HFF-Myc (cell line): Measurements from ENCODE around the gene VSIG10.
A peak's percentile ranks its signal among the peaks of the same experiment; 100 is the strongest.

ENCODE experiments used
- DNase-seq: peaks from one replicate; pipeline ENCODE4 v3.0.0-alpha.2; 2011; ENCODE audit warnings: low read depth; ENCODE audit errors: extremely low read depth
- H3K4me3 ChIP-seq: replicated peaks from 2 replicates; pipeline ENCODE4 v1.5.1; 2011; ENCODE audit warnings: low read depth, mild to moderate bottlenecking, control low read depth, low read length
- TF ChIP-seq, protein P1 (sequence below): IDR thresholded peaks from 2 replicates; pipeline ENCODE4 v1.5.1; 2012; ENCODE audit warnings: mild to moderate bottlenecking, low read depth, low read length, control low read depth; ENCODE audit errors: missing control alignments

The VSIG10 gene

DNA sequence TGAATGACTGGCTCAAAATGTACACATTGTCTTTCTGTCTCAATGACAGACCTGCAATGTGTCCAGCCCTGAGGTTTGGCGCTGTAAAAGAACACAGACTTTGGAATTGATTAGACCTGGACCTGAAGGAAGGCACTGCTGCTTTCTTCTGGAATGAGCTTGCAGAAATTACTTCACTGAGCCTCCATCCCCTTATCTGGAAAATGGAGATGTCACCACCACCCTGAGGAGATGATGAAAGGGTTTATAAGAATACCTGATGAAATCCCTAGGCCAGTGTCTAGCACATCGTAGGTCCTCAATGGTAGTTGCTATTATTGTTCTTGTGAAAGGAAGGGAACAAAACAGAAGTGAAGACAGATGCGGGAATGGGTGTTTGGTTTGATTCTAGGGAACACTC is 33.2 kb downstream of the VSIG10 start:
- no peak overlapping the region for H3K4me3 ChIP-seq
- TF ChIP-seq, protein P1, sequence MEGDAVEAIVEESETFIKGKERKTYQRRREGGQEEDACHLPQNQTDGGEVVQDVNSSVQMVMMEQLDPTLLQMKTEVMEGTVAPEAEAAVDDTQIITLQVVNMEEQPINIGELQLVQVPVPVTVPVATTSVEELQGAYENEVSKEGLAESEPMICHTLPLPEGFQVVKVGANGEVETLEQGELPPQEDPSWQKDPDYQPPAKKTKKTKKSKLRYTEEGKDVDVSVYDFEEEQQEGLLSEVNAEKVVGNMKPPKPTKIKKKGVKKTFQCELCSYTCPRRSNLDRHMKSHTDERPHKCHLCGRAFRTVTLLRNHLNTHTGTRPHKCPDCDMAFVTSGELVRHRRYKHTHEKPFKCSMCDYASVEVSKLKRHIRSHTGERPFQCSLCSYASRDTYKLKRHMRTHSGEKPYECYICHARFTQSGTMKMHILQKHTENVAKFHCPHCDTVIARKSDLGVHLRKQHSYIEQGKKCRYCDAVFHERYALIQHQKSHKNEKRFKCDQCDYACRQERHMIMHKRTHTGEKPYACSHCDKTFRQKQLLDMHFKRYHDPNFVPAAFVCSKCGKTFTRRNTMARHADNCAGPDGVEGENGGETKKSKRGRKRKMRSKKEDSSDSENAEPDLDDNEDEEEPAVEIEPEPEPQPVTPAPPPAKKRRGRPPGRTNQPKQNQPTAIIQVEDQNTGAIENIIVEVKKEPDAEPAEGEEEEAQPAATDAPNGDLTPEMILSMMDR: no peak
- DNase-seq: no peak

DNA sequence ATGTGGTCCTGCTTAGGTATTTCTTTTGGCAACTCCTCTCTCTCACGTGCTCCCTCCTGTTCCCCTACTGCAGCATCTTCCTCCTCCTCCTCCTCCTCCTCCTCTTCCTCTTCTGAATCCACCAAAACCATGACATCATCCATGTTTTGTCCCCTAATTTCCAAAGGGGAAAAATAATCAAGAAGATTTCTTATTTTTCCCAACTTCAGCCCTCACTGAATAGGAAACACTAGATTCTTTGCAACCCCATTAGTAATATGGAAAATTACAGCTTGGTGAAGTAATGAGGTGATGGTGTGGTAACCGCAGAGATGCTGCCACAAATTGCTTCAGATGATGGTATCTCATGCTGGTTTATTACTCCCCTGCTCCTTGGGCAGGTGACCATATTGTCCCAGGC is 35.4 kb downstream of the VSIG10 start:
- H3K4me3 ChIP-seq: no peak overlapping the region
- TF ChIP-seq, protein P1: no peak
- no peak for DNase-seq

DNA sequence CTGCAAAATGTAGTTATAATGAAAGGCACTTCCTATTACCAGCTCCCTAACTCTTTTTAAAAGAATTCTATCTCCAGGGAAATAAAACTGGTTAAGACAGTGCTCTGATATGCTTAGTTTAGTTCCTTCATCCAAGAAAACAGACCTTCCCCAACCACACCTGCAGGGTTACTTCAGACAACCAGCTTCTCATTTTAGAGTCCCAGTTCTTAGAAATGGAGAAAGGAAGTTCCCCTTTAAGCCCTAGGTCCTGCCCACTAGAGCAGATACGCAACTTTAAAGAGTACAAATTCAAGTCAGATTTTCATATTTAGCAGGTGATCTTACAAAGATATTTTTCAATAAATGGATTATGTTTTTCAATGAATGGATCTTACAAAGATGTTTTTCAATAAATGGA is 38.4 kb downstream of the VSIG10 start:
- no peak overlapping the region for H3K4me3 ChIP-seq
- no peak for DNase-seq
- TF ChIP-seq, protein P1: no peak

DNA sequence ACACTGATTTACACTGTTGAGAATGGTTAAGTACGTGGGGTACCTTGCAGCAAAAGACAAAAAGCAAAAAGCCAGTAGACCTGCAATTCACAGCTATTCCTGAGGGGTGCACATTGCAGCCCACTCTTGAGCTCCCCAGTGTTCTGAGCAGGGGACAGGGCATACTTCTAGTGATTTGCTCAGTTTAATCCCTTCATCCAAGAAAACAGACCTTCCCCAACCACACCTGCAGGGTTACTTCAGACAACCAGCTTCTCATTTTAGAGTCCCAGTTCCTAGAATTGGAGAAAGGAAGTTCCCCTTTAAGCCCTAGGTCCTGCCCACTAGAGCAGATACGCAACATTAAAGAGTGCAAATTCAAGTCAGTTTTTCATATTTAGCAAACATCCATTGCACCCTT is 39.2 kb downstream of the VSIG10 start:
- TF ChIP-seq, protein P1: no peak
- H3K4me3 ChIP-seq: no peak overlapping the region
- no peak for DNase-seq

DNA sequence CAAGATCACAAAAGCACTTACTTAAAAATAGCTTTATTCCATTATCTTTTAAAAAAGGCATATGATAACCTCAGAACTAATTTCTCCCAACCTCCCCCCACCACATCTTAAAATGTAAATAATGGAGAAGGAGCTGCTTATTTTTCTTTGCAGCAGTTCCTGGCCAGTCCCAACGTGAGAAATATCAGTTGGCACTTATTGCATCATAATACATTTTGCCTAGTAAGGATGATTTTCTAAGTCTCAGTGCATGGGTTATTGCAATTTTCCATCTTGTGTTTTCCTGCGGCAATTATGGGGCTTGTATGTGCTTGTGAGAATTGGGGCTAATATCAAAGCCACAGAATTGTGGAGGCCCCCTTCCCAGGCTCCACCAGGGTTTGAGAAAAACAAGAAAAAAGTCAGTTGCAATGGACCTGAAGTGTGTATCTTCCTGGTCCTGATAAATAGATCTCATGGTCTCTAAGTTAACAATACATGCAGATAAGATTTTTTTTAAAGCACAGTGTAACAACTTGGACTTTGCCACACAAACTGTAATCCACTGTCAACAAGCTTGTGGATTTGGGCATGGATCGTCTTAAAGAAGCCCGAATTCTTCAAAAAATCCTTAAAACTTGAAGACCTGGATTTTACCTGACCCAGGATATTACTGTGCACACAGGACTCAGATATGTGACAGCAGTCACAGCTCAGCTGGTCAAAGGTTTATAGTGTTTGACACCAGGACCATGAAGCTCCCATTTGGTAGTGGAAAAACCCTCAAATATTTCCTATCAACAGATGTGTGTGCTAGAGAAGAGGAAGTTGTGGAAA is 40.0 kb downstream of the VSIG10 start:
- no peak for DNase-seq
- no peak overlapping the region for H3K4me3 ChIP-seq
- TF ChIP-seq, protein P1: no peak

DNA sequence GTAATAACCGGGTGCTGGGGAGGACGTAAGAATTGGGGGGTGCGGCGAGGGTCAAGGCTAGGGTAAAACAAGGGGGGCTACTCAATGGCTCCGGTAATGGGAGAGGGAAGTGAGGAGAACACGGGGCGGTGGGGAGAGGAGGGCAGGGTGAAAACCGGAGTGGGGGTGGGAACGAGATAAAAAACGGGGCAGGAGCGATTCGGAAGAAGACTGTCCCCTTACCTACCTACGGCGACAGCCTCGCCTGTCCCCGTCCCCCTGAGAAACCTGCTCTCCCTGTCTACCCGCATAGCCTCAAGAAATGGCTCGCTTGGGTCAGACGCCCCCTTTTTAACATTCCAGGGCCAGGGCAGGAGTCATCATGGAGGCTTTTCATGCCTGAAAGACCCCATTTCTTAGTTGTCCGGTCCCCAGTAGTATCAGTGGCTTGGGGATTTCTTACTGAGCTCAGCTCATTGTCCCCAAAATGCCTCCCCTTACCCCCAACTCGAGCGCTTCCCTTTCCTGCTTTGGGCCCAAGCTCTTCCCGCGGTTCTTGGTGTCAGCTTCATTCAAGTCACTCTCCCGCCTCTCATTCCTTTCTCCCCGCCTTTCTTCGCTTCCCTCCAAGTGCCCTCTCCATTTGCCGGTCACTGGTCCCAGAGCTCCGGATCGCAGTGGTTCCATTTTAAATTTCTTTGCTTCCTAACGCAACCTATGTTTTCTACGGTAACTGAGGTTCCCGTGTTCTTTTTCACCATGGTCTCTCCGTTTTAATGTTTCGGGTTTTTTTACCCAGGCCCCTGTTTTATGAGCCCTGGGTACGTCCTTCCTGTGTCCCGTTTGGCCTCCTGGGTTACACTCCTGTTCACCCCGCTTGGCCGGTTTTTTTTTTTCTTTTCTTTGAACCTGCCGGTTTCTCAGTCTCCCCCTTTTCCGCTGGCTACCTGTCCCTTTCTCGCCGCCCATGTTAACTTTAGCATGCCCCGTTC is 41.7 kb downstream of the VSIG10 start:
- no peak for DNase-seq
- TF ChIP-seq, protein P1: no peak
- peak overlapping the region; percentile 60 for H3K4me3 ChIP-seq
